GM18519 (cell line): ENCODE data around the gene INSR.
"Not testable (repeated sequence)": the region's sequence is repeated elsewhere in the genome, so short reads cannot be mapped to it uniquely, and the experiment has no call there.

Experiments
- ATAC-seq: cut with Tn5 transposase; IDR thresholded peaks from one replicate; pipeline ENCODE4 v1.9.1; 2021; ENCODE audit warnings: mild to moderate bottlenecking, moderate library complexity; ENCODE audit not compliant: unreplicated experiment, low FRiP score

Gene INSR

GRCh38 chr19:7293762-7294557, at the start of gene INSR:
TSS of gene INSR (minus strand) at chr19:7294414. CDS start at chr19:7293891, 523 bp downstream.
- ATAC-seq: peak; percentile 39

- ATAC-seq: no peak
Measured at GRCh38 chr19:7342143-7342542, 47.9 kb upstream of the INSR start.

- no peak for ATAC-seq
Measured at GRCh38 chr19:7340959-7341837, 47.0 kb upstream of the INSR start.

- peak; percentile 50 for ATAC-seq
Measured at GRCh38 chr19:7337380-7338194, 43.4 kb upstream of the INSR start.

- no peak for ATAC-seq
Measured at GRCh38 chr19:7336321-7336973, 42.2 kb upstream of the INSR start.

- ATAC-seq: no peak
Measured at GRCh38 chr19:7333198-7334118, 39.2 kb upstream of the INSR start.

- ATAC-seq: no peak
Measured at GRCh38 chr19:7331446-7331845, 37.2 kb upstream of the INSR start.

GRCh38 chr19:7328647-7329046, 34.4 kb upstream of the INSR start:
- ATAC-seq: no peak

- no peak for ATAC-seq
Measured at GRCh38 chr19:7327802-7328201, 33.6 kb upstream of the INSR start.

GRCh38 chr19:7326105-7326877, 32.1 kb upstream of the INSR start:
- no peak for ATAC-seq

GRCh38 chr19:7318176-7318575, 24.0 kb upstream of the INSR start:
- ATAC-seq: no peak

GRCh38 chr19:7312816-7313215, 18.6 kb upstream of the INSR start:
- no peak for ATAC-seq

- ATAC-seq: no peak
Measured at GRCh38 chr19:7311911-7312310, 17.7 kb upstream of the INSR start.

- not testable (repeated sequence) for ATAC-seq
Measured at GRCh38 chr19:7308327-7308726, 14.1 kb upstream of the INSR start.

- ATAC-seq: no peak
Measured at GRCh38 chr19:7307590-7308218, 13.5 kb upstream of the INSR start.

- ATAC-seq: no peak
Measured at GRCh38 chr19:7304200-7304599, 10.0 kb upstream of the INSR start.

- ATAC-seq: no peak
Measured at GRCh38 chr19:7303470-7303869, 9.3 kb upstream of the INSR start.

- no peak for ATAC-seq
Measured at GRCh38 chr19:7301525-7301924, 7.3 kb upstream of the INSR start.
